Measurements from ENCODE around the gene PPP2R2C.

Gene PPP2R2C

DNA sequence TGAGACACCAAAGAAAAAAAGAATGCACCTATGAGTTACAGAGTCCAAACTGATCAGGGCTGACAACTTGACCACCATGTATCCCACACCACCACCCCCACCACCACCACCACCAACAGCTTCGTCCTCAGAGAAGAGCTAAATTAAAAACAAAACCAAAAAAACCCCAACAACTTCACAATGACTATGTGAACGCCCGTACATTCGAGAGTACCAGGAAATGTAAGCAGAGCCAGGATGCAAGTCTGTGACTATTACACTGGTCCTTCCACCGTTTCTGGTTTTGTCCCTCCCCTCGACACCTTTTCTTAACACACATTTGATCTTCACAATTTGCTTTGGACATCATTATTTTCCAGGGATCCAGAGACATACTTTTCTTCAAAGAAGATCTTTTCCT is 151.8 kb downstream of the PPP2R2C start:
- in situ Hi-C loops (cut with HindIII; ENCODE audit: low sequenced_read_pairs) = no loop called here

GRCh38 chr4:6319530-6320150 is 152.8 kb downstream of the PPP2R2C start:
- in situ Hi-C loops (cut with HindIII; ENCODE audit: low sequenced_read_pairs) = no loop called here

DNA sequence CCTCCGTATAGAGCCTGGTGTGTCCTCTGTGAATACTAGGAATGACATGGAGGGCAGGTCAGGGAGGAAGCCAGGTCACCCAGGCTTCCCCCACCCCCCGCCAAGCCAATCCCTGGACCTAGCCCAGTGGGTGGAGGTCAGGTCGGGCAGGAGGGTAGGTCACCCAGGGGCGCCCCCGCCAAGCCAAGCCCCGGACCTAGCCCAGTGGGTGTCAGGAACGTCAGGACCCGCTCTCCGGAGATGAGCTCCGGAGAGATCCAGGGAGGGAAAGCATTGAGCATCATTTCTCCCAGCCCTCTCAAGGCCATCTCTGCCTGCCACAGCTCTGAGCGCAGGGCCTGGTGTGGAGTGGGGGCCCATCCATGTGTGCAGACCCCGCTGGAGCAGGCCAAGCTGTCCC is 154.2 kb downstream of the PPP2R2C start:
- in situ Hi-C loops (cut with HindIII; ENCODE audit: low sequenced_read_pairs) = no loop called here

- in situ Hi-C loops (cut with HindIII; ENCODE audit: low sequenced_read_pairs) = no loop called here
Observed at GRCh38 chr4:6316461-6317003, 155.9 kb downstream of the PPP2R2C start.

DNA sequence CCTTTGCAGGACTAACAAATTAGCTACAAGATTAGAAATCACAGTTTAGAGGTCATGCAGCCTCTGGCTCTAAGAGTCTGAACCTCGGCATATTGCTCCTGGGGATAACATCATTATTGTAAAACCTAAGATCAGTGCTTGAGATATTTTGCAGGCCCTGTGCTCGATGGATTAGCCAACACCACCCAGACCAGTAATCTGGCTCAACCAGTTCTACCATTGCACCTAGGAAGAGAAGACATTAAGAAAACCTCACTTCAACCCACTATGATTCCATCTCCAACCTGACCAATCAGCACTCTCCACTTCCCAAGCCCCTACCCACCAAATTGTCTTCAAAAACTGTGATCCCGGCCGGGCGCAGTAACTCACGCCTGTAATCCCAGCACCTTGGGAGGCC is 159.2 kb downstream of the PPP2R2C start:
- in situ Hi-C loops (cut with HindIII; ENCODE audit: low sequenced_read_pairs) = no loop called here

- in situ Hi-C loops (cut with HindIII; ENCODE audit: low sequenced_read_pairs) = no loop called here
Observed at GRCh38 chr4:6309777-6310176, 162.6 kb downstream of the PPP2R2C start.

DNA sequence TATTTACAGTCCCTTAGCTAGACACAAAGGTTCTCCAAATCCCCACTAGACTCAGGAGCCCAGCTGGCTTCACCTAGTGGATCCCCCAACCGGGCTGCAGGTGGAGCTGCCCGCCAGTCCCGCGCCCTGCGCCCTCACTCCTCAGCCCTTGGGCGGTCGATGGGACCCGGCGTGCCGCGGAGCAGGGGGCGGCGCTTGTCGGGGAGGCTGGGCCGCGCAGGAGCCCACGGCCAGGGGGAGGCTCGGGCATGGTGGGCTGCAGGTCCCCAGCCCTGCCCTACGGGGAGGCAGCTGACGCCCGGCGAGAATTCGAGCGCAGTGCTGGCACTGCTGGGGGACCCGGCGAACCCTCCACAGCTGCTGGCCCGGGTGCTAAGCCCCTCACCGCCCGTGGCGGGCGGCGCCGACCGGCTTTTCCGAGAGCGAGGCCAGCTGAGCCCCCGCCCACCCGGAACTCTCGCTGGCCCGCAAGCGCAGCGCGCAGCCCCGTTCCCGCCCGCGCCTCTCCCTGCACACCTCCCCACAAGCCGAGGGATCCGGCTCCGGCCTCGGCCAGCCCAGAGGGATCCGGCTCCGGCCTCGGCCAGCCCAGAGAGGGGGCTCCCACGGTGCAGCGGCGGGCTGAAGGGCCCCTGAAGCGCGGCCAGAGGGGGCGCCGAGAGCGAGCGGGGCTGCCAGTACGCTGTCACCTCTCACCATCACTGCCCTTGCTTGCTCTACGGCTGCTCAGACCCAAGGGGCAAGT is 163.3 kb downstream of the PPP2R2C start:
- in situ Hi-C loops (cut with HindIII; ENCODE audit: low sequenced_read_pairs) = no loop called here

DNA sequence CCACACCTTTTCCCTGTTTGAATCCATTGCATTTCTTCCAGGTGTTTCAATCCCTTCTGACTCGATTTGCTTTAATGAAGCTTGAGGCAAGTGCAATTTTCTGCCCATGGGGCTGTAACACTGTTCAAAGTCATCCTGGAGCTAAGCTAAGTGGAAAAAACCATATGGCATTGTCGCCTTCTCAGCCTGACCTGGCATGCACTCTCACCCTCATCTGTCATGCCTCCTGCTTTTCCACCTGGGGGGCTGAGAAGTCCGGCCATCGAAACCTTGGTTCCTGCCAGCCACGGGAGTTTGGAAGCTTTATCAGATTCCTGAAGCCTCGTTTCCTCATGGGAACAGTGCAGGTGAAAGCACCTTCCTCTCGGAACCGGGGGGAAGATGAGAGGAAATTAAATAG is 164.5 kb downstream of the PPP2R2C start:
- in situ Hi-C loops (cut with HindIII; ENCODE audit: low sequenced_read_pairs) = no loop called here

- in situ Hi-C loops (cut with HindIII; ENCODE audit: low sequenced_read_pairs) = no loop called here
Observed at GRCh38 chr4:6307230-6307629, 165.2 kb downstream of the PPP2R2C start.

- in situ Hi-C loops (cut with HindIII; ENCODE audit: low sequenced_read_pairs) = no loop called here
Observed at GRCh38 chr4:6306299-6306698, 166.1 kb downstream of the PPP2R2C start.

- in situ Hi-C loops (cut with HindIII; ENCODE audit: low sequenced_read_pairs) = no loop called here
Observed at GRCh38 chr4:6303943-6304342, 168.5 kb downstream of the PPP2R2C start.

DNA sequence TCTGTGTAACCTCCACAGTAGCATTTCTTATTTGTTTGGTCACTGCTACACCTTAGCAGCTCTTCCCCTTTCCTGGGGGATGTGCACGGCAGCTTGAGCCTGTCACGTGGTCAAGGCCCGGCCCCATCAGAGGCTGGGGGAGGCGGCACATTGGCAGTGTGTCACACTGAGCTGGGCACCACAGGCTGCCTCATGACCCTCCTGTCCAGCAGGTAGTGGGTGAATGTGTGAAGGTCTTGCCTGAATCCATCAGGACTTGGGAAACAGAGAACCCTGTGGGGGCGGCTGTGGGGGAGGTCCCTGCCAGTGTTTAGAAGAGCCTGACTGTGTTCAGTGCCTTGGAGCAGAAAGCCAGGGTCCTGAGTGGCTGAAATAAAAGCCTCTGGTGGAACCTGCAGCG is 169.5 kb downstream of the PPP2R2C start:
- in situ Hi-C loops (cut with HindIII; ENCODE audit: low sequenced_read_pairs) = no loop called here

DNA sequence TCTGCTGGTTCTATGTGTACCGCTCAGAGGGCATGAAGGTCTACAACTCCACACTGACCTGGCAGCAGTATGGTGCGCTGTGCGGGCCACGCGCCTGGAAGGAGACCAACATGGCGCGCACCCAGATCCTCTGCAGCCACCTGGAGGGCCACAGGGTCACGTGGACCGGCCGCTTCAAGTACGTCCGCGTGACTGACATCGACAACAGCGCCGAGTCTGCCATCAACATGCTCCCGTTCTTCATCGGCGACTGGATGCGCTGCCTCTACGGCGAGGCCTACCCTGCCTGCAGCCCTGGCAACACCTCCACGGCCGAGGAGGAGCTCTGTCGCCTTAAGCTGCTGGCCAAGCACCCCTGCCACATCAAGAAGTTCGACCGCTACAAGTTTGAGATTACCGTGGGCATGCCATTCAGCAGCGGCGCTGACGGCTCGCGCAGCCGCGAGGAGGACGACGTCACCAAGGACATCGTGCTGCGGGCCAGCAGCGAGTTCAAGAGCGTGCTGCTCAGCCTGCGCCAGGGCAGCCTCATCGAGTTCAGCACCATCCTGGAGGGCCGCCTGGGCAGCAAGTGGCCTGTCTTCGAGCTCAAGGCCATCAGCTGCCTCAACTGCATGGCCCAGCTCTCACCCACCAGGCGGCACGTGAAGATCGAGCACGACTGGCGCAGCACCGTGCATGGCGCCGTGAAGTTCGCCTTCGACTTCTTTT is 170.5 kb downstream of the PPP2R2C start:
- in situ Hi-C loops (cut with HindIII; ENCODE audit: low sequenced_read_pairs) = no loop called here

GRCh38 chr4:6301051-6301731 is 171.2 kb downstream of the PPP2R2C start:
- in situ Hi-C loops (cut with HindIII; ENCODE audit: low sequenced_read_pairs) = no loop called here

GRCh38 chr4:6300359-6300758 is 172.1 kb downstream of the PPP2R2C start:
- in situ Hi-C loops (cut with HindIII; ENCODE audit: low sequenced_read_pairs) = no loop called here

GRCh38 chr4:6299875-6300274 is 172.5 kb downstream of the PPP2R2C start:
- in situ Hi-C loops (cut with HindIII; ENCODE audit: low sequenced_read_pairs) = no loop called here

DNA sequence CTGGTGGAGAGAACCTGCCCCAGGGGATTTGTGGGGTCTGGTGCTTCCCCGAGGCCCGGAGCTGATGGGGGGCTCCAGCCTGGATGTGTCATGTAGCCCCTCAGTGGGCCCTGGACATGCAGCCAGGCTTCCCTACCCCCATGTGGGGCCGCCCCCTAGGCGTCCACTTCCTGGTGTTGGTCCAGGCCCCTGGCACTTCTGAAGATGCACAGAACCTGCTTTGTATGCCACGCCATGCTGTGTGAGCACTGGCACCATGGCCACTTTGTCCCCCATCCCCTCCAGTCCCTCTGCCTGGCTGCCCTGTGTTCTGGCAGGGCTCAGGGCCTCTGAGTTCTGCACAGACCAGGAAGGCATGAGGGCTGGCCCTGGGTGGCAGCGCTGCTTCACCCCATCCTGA is 173.6 kb downstream of the PPP2R2C start:
- in situ Hi-C loops (cut with HindIII; ENCODE audit: low sequenced_read_pairs) = no loop called here

DNA sequence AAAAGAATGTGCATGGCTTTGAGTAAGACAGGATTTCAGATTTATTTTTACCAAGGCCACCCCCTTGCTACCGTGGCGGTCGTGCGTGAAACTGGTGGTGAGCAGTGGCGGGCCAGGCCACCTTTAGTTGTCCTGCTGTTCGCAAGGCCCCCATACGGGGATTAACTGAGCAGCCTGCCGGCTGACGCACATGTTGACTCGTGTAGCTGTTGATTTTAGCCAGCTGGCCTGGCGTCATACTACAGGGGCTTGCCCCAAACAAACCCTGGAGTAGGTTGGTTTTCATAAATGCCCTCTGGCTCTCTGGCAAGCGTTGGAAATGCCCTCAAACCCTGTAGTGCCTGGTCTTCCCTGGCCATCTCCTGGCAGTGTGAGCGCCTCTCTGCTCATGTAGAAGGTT is 174.4 kb downstream of the PPP2R2C start:
- in situ Hi-C loops (cut with HindIII; ENCODE audit: low sequenced_read_pairs) = no loop called here

- in situ Hi-C loops (cut with HindIII; ENCODE audit: low sequenced_read_pairs) = no loop called here
Observed at GRCh38 chr4:6297266-6297815, 175.1 kb downstream of the PPP2R2C start.

DNA sequence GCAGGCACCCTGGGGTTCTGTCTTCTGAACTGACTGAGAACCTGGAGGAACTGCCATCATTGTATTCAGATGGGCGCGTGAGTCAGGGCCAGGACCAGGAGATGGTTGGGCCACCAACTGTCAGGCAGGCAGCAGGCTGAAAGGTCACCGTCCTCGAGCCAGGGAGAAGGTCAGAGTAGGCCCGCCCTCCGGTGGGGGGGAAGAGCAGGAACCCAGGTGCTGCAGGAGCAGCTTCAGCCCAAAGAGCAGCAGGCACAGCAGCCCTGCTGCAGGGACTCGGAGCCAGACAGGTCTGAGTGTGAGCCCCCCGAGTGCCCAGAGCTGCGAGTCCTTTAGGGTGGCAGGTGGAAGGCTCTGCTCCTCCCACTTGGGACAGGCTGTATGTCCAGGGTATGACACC is 176.4 kb downstream of the PPP2R2C start:
- in situ Hi-C loops (cut with HindIII; ENCODE audit: low sequenced_read_pairs) = no loop called here

- in situ Hi-C loops (cut with HindIII; ENCODE audit: low sequenced_read_pairs) = no loop called here
Observed at GRCh38 chr4:6295495-6295894, 176.9 kb downstream of the PPP2R2C start.
